Measurements from ENCODE around the gene HEY2.
A peak's percentile ranks its signal among the peaks of the same experiment; 100 is the strongest.

Gene HEY2

DNA sequence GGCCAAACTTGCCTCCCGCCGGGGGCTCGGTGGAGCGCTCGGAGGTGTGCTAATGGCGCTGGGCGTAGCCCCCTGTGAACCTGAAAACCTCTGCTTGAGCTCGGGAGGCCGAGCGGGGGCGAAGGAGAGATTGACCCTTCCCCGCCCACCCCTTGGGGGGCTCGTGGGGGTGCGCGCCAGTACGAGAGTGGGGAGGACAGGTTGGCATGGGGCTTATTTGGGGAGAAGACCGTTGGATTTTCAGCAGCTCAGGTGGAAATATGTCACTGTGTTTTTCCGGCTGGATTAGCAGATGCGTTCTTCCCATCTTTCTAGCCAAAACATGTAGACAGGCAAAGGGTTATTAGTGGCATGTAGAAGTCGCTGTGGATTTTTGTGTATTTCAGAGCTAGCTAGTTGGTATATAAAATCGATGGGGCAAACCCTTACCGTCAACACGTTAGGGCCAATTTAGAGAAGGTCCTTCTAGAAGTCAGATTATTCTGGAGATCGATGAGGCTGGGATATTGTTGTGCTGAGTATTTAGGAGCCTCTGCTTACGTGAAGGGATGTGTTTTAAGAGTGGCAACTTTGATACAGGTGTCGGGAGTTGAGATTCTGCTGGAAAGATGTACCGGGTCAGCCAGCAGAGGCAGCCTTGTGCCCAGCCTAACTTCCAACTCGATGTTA, 41.9 kb downstream of the HEY2 start:
- Histone ChIP-seq H3K27ac (ENCODE audit: low read depth, low read length) (peak overlapping the region; percentile 87; the same call in 1 of the 2 replicates), H3K4me1 (ENCODE audit: control insufficient read depth, insufficient read depth, low read length, unreplicated experiment) (peaks cover 58% of the 10 kb centered on the region), H3K79me2 (ENCODE audit: control insufficient read depth, insufficient read depth, low read length, unreplicated experiment) (peaks cover 49% of the 10 kb centered on the region), H2AFZ (ENCODE audit: low read length, unreplicated experiment) (peak overlapping the region; percentile 26), H3K27me3 (ENCODE audit: insufficient read depth, low read length) (no peaks in the 10 kb centered on the region), H3K36me3 (ENCODE audit: insufficient read depth, low read length) (no peaks in the 10 kb centered on the region), H3K4me3 (ENCODE audit: low read depth, low read length) (peak overlapping the region; percentile 93)

DNA sequence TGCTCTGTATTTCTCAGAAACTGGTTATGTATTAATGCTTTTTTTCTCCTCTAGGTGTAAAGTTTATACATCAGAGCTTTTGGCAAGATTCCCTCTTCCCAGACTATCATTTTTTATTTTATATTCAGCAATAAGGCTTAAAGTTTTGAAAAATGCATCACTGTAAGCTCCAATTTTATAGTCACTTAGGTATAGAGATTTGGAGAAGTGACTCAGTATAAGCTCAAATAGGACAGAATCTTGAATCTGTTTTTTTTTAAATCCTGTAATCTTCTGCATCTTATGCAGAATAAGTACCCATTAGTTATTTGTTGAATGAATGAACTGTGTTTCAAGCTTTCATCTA, 42.4 kb downstream of the HEY2 start:
- Histone ChIP-seq H3K4me1 (ENCODE audit: control insufficient read depth, insufficient read depth, low read length, unreplicated experiment) (peaks cover 58% of the 10 kb centered on the region), H2AFZ (ENCODE audit: low read length, unreplicated experiment) (peak overlapping the region; percentile 26), H3K27me3 (ENCODE audit: insufficient read depth, low read length) (no peaks in the 10 kb centered on the region), H3K36me3 (ENCODE audit: insufficient read depth, low read length) (peaks cover 1% of the 10 kb centered on the region; the same call in 1 of the 2 replicates), H3K27ac (ENCODE audit: low read depth, low read length) (peak overlapping the region; percentile 87), H3K4me3 (ENCODE audit: low read depth, low read length) (peak overlapping the region; percentile 93), H3K79me2 (ENCODE audit: control insufficient read depth, insufficient read depth, low read length, unreplicated experiment) (peaks cover 53% of the 10 kb centered on the region)

DNA sequence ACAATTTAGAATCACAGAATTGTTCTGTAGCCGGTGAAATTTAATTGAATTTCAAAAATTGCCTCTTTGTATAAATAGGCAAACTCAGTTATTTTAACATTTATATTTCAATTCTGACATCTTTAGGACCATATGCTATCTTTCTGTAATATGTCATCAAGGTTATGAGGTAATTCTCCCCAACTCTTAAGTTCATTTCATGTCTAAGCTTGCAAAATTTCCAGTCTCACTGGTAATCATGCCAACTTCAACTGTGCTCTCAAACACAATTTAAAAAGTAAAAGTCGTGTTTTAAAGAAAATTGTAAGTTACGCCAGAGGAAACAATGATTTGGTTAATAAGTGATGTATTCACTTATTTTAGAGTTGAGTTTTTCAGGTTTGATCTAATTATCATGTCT, 42.7 kb downstream of the HEY2 start:
- H3K79me2 ChIP-seq (ENCODE audit: control insufficient read depth, insufficient read depth, low read length, unreplicated experiment): peaks cover 57% of the 10 kb centered on the region
- H3K27me3 ChIP-seq (ENCODE audit: insufficient read depth, low read length): no peaks in the 10 kb centered on the region
- peak overlapping the region; percentile 87 for H3K27ac ChIP-seq (ENCODE audit: low read depth, low read length)
- H3K4me1 ChIP-seq (ENCODE audit: control insufficient read depth, insufficient read depth, low read length, unreplicated experiment): peaks cover 58% of the 10 kb centered on the region
- peak overlapping the region; percentile 93 for H3K4me3 ChIP-seq (ENCODE audit: low read depth, low read length)
- H3K36me3 ChIP-seq (ENCODE audit: insufficient read depth, low read length): peaks cover 5% of the 10 kb centered on the region; the same call in 1 of the 2 replicates
- H2AFZ ChIP-seq (ENCODE audit: low read length, unreplicated experiment): no peak overlapping the region

DNA sequence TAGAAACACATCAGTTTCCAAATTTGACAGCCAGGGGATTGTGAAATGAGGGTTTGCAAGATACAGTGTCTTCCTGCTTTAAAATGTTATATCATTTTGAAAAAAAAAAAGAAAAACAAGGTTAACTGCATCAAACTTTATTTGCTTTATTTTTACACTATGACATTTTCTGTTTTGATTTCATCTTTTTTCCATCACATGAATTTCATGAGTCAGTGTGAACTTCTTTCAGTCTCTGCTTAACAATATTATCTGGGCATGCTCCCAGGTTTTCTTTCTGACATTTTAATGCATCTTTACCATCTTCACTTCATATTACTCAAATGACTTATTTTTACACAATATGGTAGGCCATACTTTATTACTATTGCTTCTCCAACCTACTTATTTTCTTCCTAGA, 43.2 kb downstream of the HEY2 start:
- no peak overlapping the region for H2AFZ ChIP-seq (ENCODE audit: low read length, unreplicated experiment)
- H3K4me3 ChIP-seq (ENCODE audit: low read depth, low read length): peak overlapping the region; percentile 93
- peaks cover 62% of the 10 kb centered on the region for H3K79me2 ChIP-seq (ENCODE audit: control insufficient read depth, insufficient read depth, low read length, unreplicated experiment)
- peaks cover 8% of the 10 kb centered on the region; the same call in 1 of the 2 replicates for H3K36me3 ChIP-seq (ENCODE audit: insufficient read depth, low read length)
- H3K27me3 ChIP-seq (ENCODE audit: insufficient read depth, low read length): no peaks in the 10 kb centered on the region
- peak overlapping the region; percentile 87 for H3K27ac ChIP-seq (ENCODE audit: low read depth, low read length)
- H3K4me1 ChIP-seq (ENCODE audit: control insufficient read depth, insufficient read depth, low read length, unreplicated experiment): peaks cover 60% of the 10 kb centered on the region

DNA sequence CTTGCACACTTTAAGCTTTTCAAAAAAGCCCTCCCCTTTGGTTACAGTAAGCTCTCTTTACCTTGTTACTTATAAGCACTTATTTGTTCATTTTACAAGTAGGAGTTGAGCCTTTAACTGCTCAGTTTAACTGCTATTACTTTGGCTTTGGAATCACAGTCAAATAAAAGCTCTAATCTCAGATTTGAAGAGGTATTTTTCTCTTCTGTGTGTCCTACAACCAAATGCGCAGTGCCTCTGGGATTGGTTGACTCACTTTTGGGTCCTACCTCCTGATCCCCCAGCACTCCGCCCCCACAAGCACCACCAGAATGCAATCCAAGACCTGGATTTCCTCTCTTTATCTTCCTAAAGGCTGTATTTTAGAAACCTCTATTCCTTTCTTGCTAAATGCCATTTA, 43.8 kb downstream of the HEY2 start:
- peak overlapping the region; percentile 87 for H3K27ac ChIP-seq (ENCODE audit: low read depth, low read length)

DNA sequence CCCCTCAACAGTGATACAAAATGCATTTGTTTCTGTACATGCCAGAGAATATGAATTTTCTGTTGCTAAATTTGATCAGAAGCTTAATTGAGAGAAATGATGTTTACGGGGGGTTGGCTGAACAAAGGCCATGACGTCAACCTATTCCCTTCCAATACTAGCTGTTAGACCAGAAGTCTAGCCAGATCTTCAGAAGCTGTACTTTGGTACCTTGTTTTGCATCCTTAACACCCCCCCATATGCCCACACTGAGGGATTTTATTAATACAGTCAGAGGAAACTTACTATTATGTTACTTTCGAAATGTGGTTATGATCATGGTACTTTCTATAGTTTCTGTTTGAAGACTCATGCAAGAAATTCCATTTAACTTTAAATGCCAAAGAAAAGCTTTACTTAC, 44.4 kb downstream of the HEY2 start:
- Histone ChIP-seq H3K36me3 (ENCODE audit: insufficient read depth, low read length) (peaks cover 9% of the 10 kb centered on the region; the same call in 1 of the 2 replicates), H3K79me2 (ENCODE audit: control insufficient read depth, insufficient read depth, low read length, unreplicated experiment) (peaks cover 71% of the 10 kb centered on the region), H3K4me1 (ENCODE audit: control insufficient read depth, insufficient read depth, low read length, unreplicated experiment) (peaks cover 62% of the 10 kb centered on the region), H2AFZ (ENCODE audit: low read length, unreplicated experiment) (no peak overlapping the region), H3K27me3 (ENCODE audit: insufficient read depth, low read length) (no peaks in the 10 kb centered on the region), H3K4me3 (ENCODE audit: low read depth, low read length) (peak overlapping the region; percentile 93), H3K27ac (ENCODE audit: low read depth, low read length) (peak overlapping the region; percentile 87)

More for the DNA sequence above, 43.8 kb downstream of the HEY2 start:
- Histone ChIP-seq H3K36me3 (ENCODE audit: insufficient read depth, low read length) (peaks cover 8% of the 10 kb centered on the region; the same call in 1 of the 2 replicates), H3K4me1 (ENCODE audit: control insufficient read depth, insufficient read depth, low read length, unreplicated experiment) (peaks cover 62% of the 10 kb centered on the region), H3K27me3 (ENCODE audit: insufficient read depth, low read length) (no peaks in the 10 kb centered on the region), H3K79me2 (ENCODE audit: control insufficient read depth, insufficient read depth, low read length, unreplicated experiment) (peaks cover 68% of the 10 kb centered on the region), H3K4me3 (ENCODE audit: low read depth, low read length) (peak overlapping the region; percentile 93), H2AFZ (ENCODE audit: low read length, unreplicated experiment) (no peak overlapping the region)

DNA sequence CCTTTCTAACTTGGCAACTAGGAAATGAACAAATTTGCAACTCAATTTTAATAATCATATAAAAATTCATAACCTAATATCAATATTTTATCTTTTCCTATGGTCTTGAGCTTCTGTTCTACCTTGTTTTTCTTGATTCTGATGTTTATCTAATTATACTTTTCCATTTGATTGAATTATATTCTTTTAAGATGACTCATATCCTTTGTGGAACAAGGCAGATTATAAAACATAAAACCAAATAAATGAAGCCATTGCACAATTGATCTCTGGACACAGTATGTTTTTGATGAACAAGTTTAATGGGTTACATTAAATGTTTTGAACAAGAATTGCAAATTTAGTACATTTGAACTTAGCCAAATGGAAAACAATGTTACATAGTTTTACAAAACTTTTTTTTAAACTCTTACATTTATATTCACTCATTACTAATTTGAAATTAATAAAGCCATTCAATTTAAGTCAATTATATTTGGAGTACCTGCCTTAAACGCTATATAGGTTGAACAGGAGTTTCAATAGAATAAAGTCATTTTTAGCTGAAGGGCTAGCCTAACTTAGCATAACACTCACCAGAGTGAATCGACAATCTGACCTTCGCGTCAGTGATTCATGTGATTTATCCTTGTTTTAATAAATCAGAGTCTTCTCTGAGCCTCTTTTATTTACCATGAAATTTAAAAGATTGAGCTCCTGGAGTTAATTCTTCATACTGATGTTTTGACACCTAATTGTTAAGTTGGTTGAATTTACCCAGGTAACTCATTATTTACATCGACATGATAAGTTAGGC, 45.1 kb downstream of the HEY2 start:
- Histone ChIP-seq H3K27ac (ENCODE audit: low read depth, low read length) (peak overlapping the region; percentile 87), H3K79me2 (ENCODE audit: control insufficient read depth, insufficient read depth, low read length, unreplicated experiment) (peaks cover 77% of the 10 kb centered on the region), H3K4me3 (ENCODE audit: low read depth, low read length) (peak overlapping the region; percentile 93)

DNA sequence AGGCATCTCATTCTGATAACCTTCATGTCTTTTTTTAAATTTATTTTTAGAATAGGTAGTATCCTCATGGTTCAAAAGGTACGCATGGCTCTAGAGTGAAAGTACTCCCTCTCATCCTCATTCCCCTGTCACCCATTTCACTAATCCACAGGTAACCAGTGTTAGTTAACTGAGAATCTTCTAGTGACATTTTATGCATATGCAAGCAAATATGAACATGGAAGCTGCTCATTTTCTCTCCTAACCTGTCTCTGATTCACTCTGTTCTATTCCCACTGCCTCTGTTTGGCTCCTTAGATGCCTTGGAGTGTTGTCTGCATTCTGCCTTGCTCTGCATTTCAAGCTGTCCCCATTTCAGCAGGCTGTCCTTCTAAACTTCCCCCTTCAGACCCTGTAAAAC, 45.9 kb downstream of the HEY2 start:
- Histone ChIP-seq H3K27ac (ENCODE audit: low read depth, low read length) (peak overlapping the region; percentile 87), H3K79me2 (ENCODE audit: control insufficient read depth, insufficient read depth, low read length, unreplicated experiment) (peaks cover 85% of the 10 kb centered on the region), H3K36me3 (ENCODE audit: insufficient read depth, low read length) (peaks cover 13% of the 10 kb centered on the region), H3K4me3 (ENCODE audit: low read depth, low read length) (no peak overlapping the region), H3K27me3 (ENCODE audit: insufficient read depth, low read length) (no peaks in the 10 kb centered on the region), H3K4me1 (ENCODE audit: control insufficient read depth, insufficient read depth, low read length, unreplicated experiment) (peaks cover 53% of the 10 kb centered on the region), H2AFZ (ENCODE audit: low read length, unreplicated experiment) (no peak overlapping the region)

More for the DNA sequence above, 45.1 kb downstream of the HEY2 start:
- Histone ChIP-seq H3K27me3 (ENCODE audit: insufficient read depth, low read length) (no peaks in the 10 kb centered on the region), H3K4me1 (ENCODE audit: control insufficient read depth, insufficient read depth, low read length, unreplicated experiment) (peaks cover 59% of the 10 kb centered on the region), H3K36me3 (ENCODE audit: insufficient read depth, low read length) (peaks cover 13% of the 10 kb centered on the region; the same call in 1 of the 2 replicates), H2AFZ (ENCODE audit: low read length, unreplicated experiment) (no peak overlapping the region)

DNA sequence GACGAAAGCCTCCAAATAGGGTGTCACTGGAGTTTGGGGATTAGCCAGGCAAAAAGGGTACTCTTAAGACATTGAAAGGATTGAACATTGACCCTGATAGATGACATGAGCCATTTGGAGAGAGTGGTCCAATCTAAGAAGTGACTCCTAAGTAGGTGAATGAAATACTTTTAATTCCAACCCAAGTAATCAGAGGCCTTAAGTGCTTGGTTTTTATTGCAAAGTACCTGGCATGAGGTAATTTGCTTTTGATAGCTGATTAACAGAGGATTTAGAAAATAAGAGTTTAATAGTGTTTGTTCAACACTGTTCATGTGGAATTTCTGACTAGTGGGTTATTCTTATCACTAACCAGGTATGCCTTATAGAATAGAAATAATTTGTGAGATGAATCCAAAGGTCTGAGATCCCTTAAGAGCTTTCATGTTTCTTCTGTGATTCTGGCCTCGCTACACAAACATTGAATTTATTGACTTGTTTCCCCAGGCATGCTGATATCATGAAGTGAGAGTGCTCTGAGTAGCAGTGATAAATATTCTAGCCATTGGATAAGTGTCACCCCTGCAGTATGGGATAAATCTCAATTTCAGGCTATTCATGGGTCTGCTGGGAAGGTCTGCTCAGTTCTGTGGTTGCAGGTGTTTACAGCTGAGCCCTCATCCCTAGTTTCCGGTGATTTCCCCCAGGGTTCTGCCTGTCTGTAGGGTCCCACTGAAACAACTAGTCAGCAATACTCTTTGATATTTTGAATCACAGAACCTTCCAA, 47.9 kb downstream of the HEY2 start:
- Histone ChIP-seq H3K27ac (ENCODE audit: low read depth, low read length) (no peak overlapping the region), H3K4me3 (ENCODE audit: low read depth, low read length) (no peak overlapping the region), H3K79me2 (ENCODE audit: control insufficient read depth, insufficient read depth, low read length, unreplicated experiment) (peaks cover 83% of the 10 kb centered on the region), H3K27me3 (ENCODE audit: insufficient read depth, low read length) (no peaks in the 10 kb centered on the region), H3K4me1 (ENCODE audit: control insufficient read depth, insufficient read depth, low read length, unreplicated experiment) (peaks cover 49% of the 10 kb centered on the region), H3K36me3 (ENCODE audit: insufficient read depth, low read length) (peaks cover 13% of the 10 kb centered on the region), H2AFZ (ENCODE audit: low read length, unreplicated experiment) (no peak overlapping the region)

DNA sequence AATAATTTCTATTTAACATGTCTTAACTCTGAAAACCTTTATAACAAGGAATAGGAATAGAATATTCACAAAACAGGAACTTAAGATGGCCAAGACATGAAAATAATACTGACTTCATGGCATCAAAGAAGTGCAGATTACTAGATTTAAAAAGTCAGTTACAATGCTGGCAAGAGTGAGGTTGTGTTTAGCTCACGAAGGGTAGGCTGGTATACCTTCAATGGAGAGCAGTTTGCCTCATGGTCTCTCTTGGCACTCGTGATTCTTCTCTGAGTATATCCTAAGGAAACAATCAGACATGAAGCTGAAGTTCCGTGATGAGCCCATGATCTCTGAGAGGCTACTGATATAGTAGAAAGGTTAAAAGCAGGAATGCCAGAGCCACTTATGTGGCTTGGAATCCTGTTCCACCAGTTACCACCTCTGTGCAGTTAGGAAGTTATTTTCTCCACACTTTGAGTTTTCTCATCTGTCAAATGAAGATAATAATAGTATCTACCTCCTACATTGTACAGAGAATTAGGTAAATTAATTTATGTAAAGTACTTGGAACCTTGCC, 48.5 kb downstream of the HEY2 start:
- Histone ChIP-seq H3K4me3 (ENCODE audit: low read depth, low read length) (no peak overlapping the region), H3K79me2 (ENCODE audit: control insufficient read depth, insufficient read depth, low read length, unreplicated experiment) (peaks cover 83% of the 10 kb centered on the region), H3K4me1 (ENCODE audit: control insufficient read depth, insufficient read depth, low read length, unreplicated experiment) (peaks cover 52% of the 10 kb centered on the region), H3K27ac (ENCODE audit: low read depth, low read length) (no peak overlapping the region), H2AFZ (ENCODE audit: low read length, unreplicated experiment) (no peak overlapping the region), H3K36me3 (ENCODE audit: insufficient read depth, low read length) (peaks cover 13% of the 10 kb centered on the region), H3K27me3 (ENCODE audit: insufficient read depth, low read length) (no peaks in the 10 kb centered on the region)

Data from ACC112 (cell line).